Right lobe of liver (tissue), 4 donors: ENCODE data around the gene TPM3.

ENCODE experiments used
- CTCF ChIP-seq, 4 donors: fragments of 200-600 bp in 3 of 4; fragments of 450-650 bp in 1 of 4; IDR thresholded peaks; one replicate each; pipeline versions ENCODE4 v1.5.1 to v1.8.0; 2016 to 2022; ENCODE audit warnings: antibody characterized with exemption in 4 of 4, mild to moderate bottlenecking in 2 of 4
- POLR2A ChIP-seq: fragments of 450-650 bp; IDR thresholded peaks from one replicate; pipeline ENCODE4 v1.6.1; 2017; ENCODE audit warnings: antibody characterized with exemption, mild to moderate bottlenecking
- donor health status: DM: no; HTN: no; CAD: no.
- donor health status: DM: no; HTN: no; CAD: no.
- donor health status: DM: no; HTN: yes; CAD: no.

GRCh38 chr1:154208677-154209388 is 16.9 kb upstream of the TPM3 start:
- TF ChIP-seq POLR2A (no peak), CTCF (IDR thresholded peaks at IDR 0.05) (no peak)
